ENCODE data around the gene ADGRL3. TPM values are rescaled to one million over a fixed set of nuclear protein-coding genes. Genes with fewer than 3 reads are reported as not detected.
"Not testable (repeated sequence)": the region's sequence is repeated elsewhere in the genome, so short reads cannot be mapped to it uniquely, and the experiment has no call there.

Gene ADGRL3
- polyA plus RNA-seq, 5 donors: 11.6 to 20.6 (median 19.9) TPM

GRCh38 chr4:61204353-61205060, 4.4 kb downstream of the ADGRL3 start:
- no peak for DNase-seq

GRCh38 chr4:61205066-61205465, 4.9 kb downstream of the ADGRL3 start:
- DNase-seq: no peak

- not testable (repeated sequence) for DNase-seq
These were observed 7.0 kb downstream of the ADGRL3 start for GRCh38 chr4:61207156-61207555.

GRCh38 chr4:61210186-61210939, 10.2 kb downstream of the ADGRL3 start:
- no peak for DNase-seq

- no peak for DNase-seq
These were observed 11.7 kb downstream of the ADGRL3 start for GRCh38 chr4:61211781-61212180.

- DNase-seq: no peak
These were observed 12.7 kb downstream of the ADGRL3 start for GRCh38 chr4:61212788-61213187.

GRCh38 chr4:61214680-61215079, 14.6 kb downstream of the ADGRL3 start:
- no peak for DNase-seq

- no peak for DNase-seq
These were observed 17.1 kb downstream of the ADGRL3 start for GRCh38 chr4:61217222-61217621.

- DNase-seq: no peak
These were observed 20.4 kb downstream of the ADGRL3 start for GRCh38 chr4:61220556-61220955.

- no peak for DNase-seq
These were observed 23.3 kb downstream of the ADGRL3 start for GRCh38 chr4:61223385-61223784.

GRCh38 chr4:61224573-61224972, 24.4 kb downstream of the ADGRL3 start:
- DNase-seq: no peak

GRCh38 chr4:61225656-61226055, 25.5 kb downstream of the ADGRL3 start:
- no peak for DNase-seq

GRCh38 chr4:61231421-61231820, 31.3 kb downstream of the ADGRL3 start:
- DNase-seq: no peak

- DNase-seq: no peak
These were observed 39.1 kb downstream of the ADGRL3 start for GRCh38 chr4:61239250-61239649.

- no peak for DNase-seq
These were observed 43.8 kb downstream of the ADGRL3 start for GRCh38 chr4:61243962-61244361.

- no peak for DNase-seq
These were observed 45.1 kb downstream of the ADGRL3 start for GRCh38 chr4:61245069-61245714.

GRCh38 chr4:61246034-61246433, 45.9 kb downstream of the ADGRL3 start:
- DNase-seq: peak; percentile 68 to 81

GRCh38 chr4:61248705-61249104, 48.6 kb downstream of the ADGRL3 start:
- DNase-seq: no peak

- DNase-seq: no peak
These were observed 51.0 kb downstream of the ADGRL3 start for GRCh38 chr4:61251129-61251528.

GRCh38 chr4:61254406-61254805, 54.3 kb downstream of the ADGRL3 start:
- DNase-seq: no peak

GRCh38 chr4:61273233-61273632, 73.1 kb downstream of the ADGRL3 start:
- peak; percentile 71 to 74 for DNase-seq

GRCh38 chr4:61274286-61274685, 74.2 kb downstream of the ADGRL3 start:
- no peak for DNase-seq

- no peak for DNase-seq
These were observed 75.1 kb downstream of the ADGRL3 start for GRCh38 chr4:61275241-61275640.

All from right lung (tissue), 5 donors.